GM10248 (cell line): ENCODE results near the gene BCO2.

ENCODE experiments used
- CTCF ChIA-PET: fragments of 300-600 bp; sonication (Branson Sonifier 250); formaldehyde crosslinking; extraction: SDS; loops from one replicate; lab custom pipeline; 2021; ENCODE audit warnings: antibody characterized with exemption; lab: Yijun Ruan, JAX
- POLR2A ChIA-PET: fragments of 350-650 bp; sonication (Branson Sonifier 250); formaldehyde crosslinking; extraction: SDS; loops from one replicate; lab custom pipeline; 2020; ENCODE audit warnings: antibody characterized with exemption; lab: Yijun Ruan, JAX
- DNase-seq: peaks from one replicate; pipeline ENCODE4 v3.0.0; 2012; ENCODE audit errors: extremely low spot score
- CTCF ChIP-seq: IDR thresholded peaks from 2 replicates; pipeline ENCODE4 v1.5.1; 2012; ENCODE audit warnings: mild to moderate bottlenecking, low read depth; ENCODE audit errors: extremely low read depth, missing control alignments, control extremely low read depth

The BCO2 gene

GRCh38 chr11:112134473-112134872, 40.8 kb upstream of the BCO2 start:
- ChIA-PET CTCF (interaction anchor here (0.7 to 5.2 kb wide), 3 partner anchors 16 to 21 kb away, joined by 3 to 24 read pairs (median 3); no protein-coding TSS in a partner anchor), POLR2A (no interaction called here)
- no peak for DNase-seq
- TF ChIP-seq CTCF = no peak

GRCh38 chr11:112143597-112143996, 31.7 kb upstream of the BCO2 start:
- CTCF ChIA-PET = no interaction called here
- TF ChIP-seq CTCF = no peak
- POLR2A ChIA-PET = no interaction called here
- DNase-seq = no peak

GRCh38 chr11:112150517-112150916, 24.8 kb upstream of the BCO2 start:
- no peak for DNase-seq
- ChIA-PET CTCF (interaction anchor here (0.8 to 1.5 kb wide), 5 partner anchors 10 to 69 kb away, joined by 3 to 4 read pairs (median 3); partner anchors contain the start of gene BCO2), POLR2A (no interaction called here)

GRCh38 chr11:112156153-112156955, 19.0 kb upstream of the BCO2 start:
- ChIA-PET POLR2A (no interaction called here), CTCF (interaction anchor here (1.0 to 1.5 kb wide), 5 partner anchors 9 to 26 kb away, joined by 3 to 5 read pairs (median 4); no protein-coding TSS in a partner anchor)
- TF ChIP-seq CTCF = no peak
- DNase-seq = no peak

More at GRCh38 chr11:112150517-112150916, 24.8 kb upstream of the BCO2 start:
- TF ChIP-seq CTCF = no peak

DNA sequence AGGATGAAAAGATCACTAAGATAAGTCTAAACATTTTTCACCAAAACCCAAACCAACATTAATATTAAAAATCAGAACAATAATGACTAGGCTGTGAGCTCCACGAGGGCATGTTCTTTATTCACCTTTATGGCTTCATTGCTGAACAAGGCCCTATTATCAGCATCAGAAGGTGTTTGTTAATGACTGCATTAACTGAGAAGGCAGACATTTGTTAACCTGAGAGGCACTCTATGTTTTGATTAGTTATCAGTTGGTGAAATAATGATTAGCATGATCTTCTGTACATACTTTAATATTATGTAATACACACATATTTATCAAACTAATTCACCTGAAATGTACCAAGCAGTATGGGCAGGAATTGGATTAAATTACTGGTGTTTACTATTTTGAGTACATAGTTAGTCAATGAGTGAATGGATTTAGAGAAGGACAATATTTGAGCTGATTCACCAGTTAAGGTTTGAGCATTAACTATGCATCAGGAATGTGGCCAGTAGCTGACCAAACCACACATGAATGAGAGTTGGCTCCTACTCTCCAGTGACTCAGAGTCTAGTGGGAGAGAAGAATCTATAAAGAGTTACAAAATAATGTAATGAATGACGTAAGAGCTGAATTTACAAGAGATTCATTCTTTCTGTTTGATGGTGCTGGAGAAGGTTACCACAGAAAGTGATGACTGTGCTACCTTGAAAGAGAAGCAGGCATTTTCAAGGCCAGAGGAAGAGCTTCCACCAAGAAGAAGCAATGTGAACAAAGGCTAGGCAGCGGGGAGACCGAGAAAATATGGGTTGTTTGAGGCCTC, 18.2 kb upstream of the BCO2 start:
- DNase-seq = no peak
- no peak for TF ChIP-seq CTCF
- POLR2A ChIA-PET = no interaction called here
- CTCF ChIA-PET = interaction anchor here (1.0 to 1.5 kb wide), 6 partner anchors 10 to 44 kb away, joined by 3 to 5 read pairs (median 4); no protein-coding TSS in a partner anchor
